Measurements from ENCODE around the gene NSDHL. TPM values are rescaled to one million over a fixed set of nuclear protein-coding genes. Genes with fewer than 3 reads are reported as not detected.

The NSDHL gene
- total and polyA plus RNA-seq, 3 donors from 2014 or later, result 14.6 to 20.0 (median 17.9) TPM

- Histone ChIP-seq H3K4me3 (no peak overlapping the region), H3K27ac (no peak overlapping the region), H3K4me1 (no peaks in the 10 kb centered on the region), H3K36me3 (ENCODE audit: low read depth, missing control alignments) (no peaks in the 10 kb centered on the region), H3K27me3 (no peaks in the 10 kb centered on the region), H3K9me3 (no peaks in the 10 kb centered on the region)
- 68 to 70% methylated on average over 4 to 17 of the region's 21 CpGs for WGBS, 2 donors
- TF ChIP-seq POLR2A (IDR thresholded peaks at IDR 0.05), result no peak
- no peak for TF ChIP-seq CTCF (IDR thresholded peaks at IDR 0.05)
- DNase-seq, result no peak
- intact Hi-C loops (cut with DNase I; ENCODE audit: low total_unique reads), result no loop called here
Observed at GRCh38 chrX:152917656-152918579, 87.1 kb downstream of the NSDHL start.

- intact Hi-C loops (cut with DNase I; ENCODE audit: low total_unique reads), result no loop called here
- H3K27me3 ChIP-seq, result no peaks in the 10 kb centered on the region
- WGBS, 2 donors, result 86% methylated on average over 4 to 6 of the region's 7 CpGs
- no peaks in the 10 kb centered on the region for H3K36me3 ChIP-seq (ENCODE audit: low read depth, missing control alignments)
- H3K27ac ChIP-seq, result no peak overlapping the region
- no peaks in the 10 kb centered on the region for H3K4me1 ChIP-seq
- no peak for DNase-seq
- H3K9me3 ChIP-seq, result no peaks in the 10 kb centered on the region
- H3K4me3 ChIP-seq, result no peak overlapping the region
- TF ChIP-seq POLR2A (IDR thresholded peaks at IDR 0.05) (no peak), CTCF (IDR thresholded peaks at IDR 0.05) (no peak)
Observed at GRCh38 chrX:152918707-152919106, 87.8 kb downstream of the NSDHL start.

Other genes with a start within 250 kb of the NSDHL start
- 1 to 10 TPM; 3.5 to 9.6 TPM for gene GABRQ, start 193.2 kb upstream of the NSDHL start, total RNA-seq
- gene GABRQ, start 193.2 kb upstream of the NSDHL start, polyA plus RNA-seq (ENCODE audit: insufficient read depth, low read depth, low replicate concordance), result 2.4 TPM
- gene MAGEA3, start 132.3 kb upstream of the NSDHL start, total RNA-seq, result 10 to 100 TPM; 16.0 to 16.3 TPM
- 16.1 TPM for gene MAGEA3, start 132.3 kb upstream of the NSDHL start, polyA plus RNA-seq (ENCODE audit: insufficient read depth, low read depth, low replicate concordance)
- gene CSAG2, start 121.8 kb upstream of the NSDHL start, total RNA-seq, result under 1 TPM in 1 of 2 donors, not detected in 1; 0.50 TPM
- not detected for gene CSAG2, start 121.8 kb upstream of the NSDHL start, polyA plus RNA-seq (ENCODE audit: insufficient read depth, low read depth, low replicate concordance)
- gene MAGEA2B, start 116.4 kb upstream of the NSDHL start, total RNA-seq, result 1 to 10 TPM; 2.1 to 8.6 TPM
- 4.9 TPM for gene MAGEA2B, start 116.4 kb upstream of the NSDHL start, polyA plus RNA-seq (ENCODE audit: insufficient read depth, low read depth, low replicate concordance)
- gene CSAG1, start 97.3 kb upstream of the NSDHL start, total RNA-seq, result under 1 TPM in 1 of 2 donors, not detected in 1; 0.50 TPM
- 3.3 TPM for gene CSAG1, start 97.3 kb upstream of the NSDHL start, polyA plus RNA-seq (ENCODE audit: insufficient read depth, low read depth, low replicate concordance)
- gene MAGEA12, start 97.3 kb upstream of the NSDHL start, total RNA-seq, result 10 to 100 TPM in 1 of 2 donors, 1 to 10 TPM in 1; 8.9 to 11.4 TPM
- gene MAGEA12, start 97.3 kb upstream of the NSDHL start, polyA plus RNA-seq (ENCODE audit: insufficient read depth, low read depth, low replicate concordance), result 5.6 TPM
- gene MAGEA2, start 77.2 kb upstream of the NSDHL start, total RNA-seq, result 1 to 10 TPM; 6.1 to 9.2 TPM
- gene MAGEA2, start 77.2 kb upstream of the NSDHL start, polyA plus RNA-seq (ENCODE audit: insufficient read depth, low read depth, low replicate concordance), result 6.2 TPM
- 1 to 10 TPM; 1.9 to 6.0 TPM for gene CSAG3, start 71.8 kb upstream of the NSDHL start, total RNA-seq
- 6.0 TPM for gene CSAG3, start 71.8 kb upstream of the NSDHL start, polyA plus RNA-seq (ENCODE audit: insufficient read depth, low read depth, low replicate concordance)
- gene MAGEA6, start 61.4 kb upstream of the NSDHL start, total RNA-seq, result 10 to 100 TPM; 11.0 to 11.3 TPM
- gene MAGEA6, start 61.4 kb upstream of the NSDHL start, polyA plus RNA-seq (ENCODE audit: insufficient read depth, low read depth, low replicate concordance), result 13.4 TPM
- 10 to 100 TPM; 27.0 to 32.4 TPM for gene CETN2, start 306 bp upstream of the NSDHL start, total RNA-seq
- gene CETN2, start 306 bp upstream of the NSDHL start, polyA plus RNA-seq (ENCODE audit: insufficient read depth, low read depth, low replicate concordance), result 43.8 TPM
- gene ZNF185, start 67.0 kb downstream of the NSDHL start, total RNA-seq, result 1 to 10 TPM; 5.9 to 6.9 TPM
- 11.1 TPM for gene ZNF185, start 67.0 kb downstream of the NSDHL start, polyA plus RNA-seq (ENCODE audit: insufficient read depth, low read depth, low replicate concordance)
- 10 to 100 TPM; 13.0 to 13.9 TPM for gene PNMA5, start 163.1 kb downstream of the NSDHL start, total RNA-seq
- gene PNMA5, start 163.1 kb downstream of the NSDHL start, polyA plus RNA-seq (ENCODE audit: insufficient read depth, low read depth, low replicate concordance), result 15.8 TPM
- gene PNMA3, start 225.4 kb downstream of the NSDHL start, total RNA-seq, result 10 to 100 TPM; 28.2 to 35.0 TPM
- gene PNMA3, start 225.4 kb downstream of the NSDHL start, polyA plus RNA-seq (ENCODE audit: insufficient read depth, low read depth, low replicate concordance), result 26.2 TPM
- gene PNMA6A, start 241.4 kb downstream of the NSDHL start, total RNA-seq, result 1 to 10 TPM; 3.7 to 4.0 TPM
- gene PNMA6A, start 241.4 kb downstream of the NSDHL start, polyA plus RNA-seq (ENCODE audit: insufficient read depth, low read depth, low replicate concordance), result 4.2 TPM

Measured in testis (tissue), 3 donors.